Left colon (tissue), 2 donors: ENCODE data around the gene COL4A4. TPM values are rescaled to one million over a fixed set of nuclear protein-coding genes. Genes with fewer than 3 reads are reported as not detected.

Source experiments
- ATAC-seq: fragments of 200-7000 bp; cut with Tn5 transposase; one replicate; pipeline ENCODE4 v1.9.1; 2020; ENCODE audit warnings: mild to moderate bottlenecking, moderate library complexity
- DNase-seq, 2 donors: peaks; one replicate each; pipeline ENCODE4 v3.0.0-alpha.2; 2020
- intact Hi-C, 2 donors: fragments of 100-400 bp; cut with DNase I in 1 of 2; cut with micrococcal nuclease in 1 of 2; formaldehyde crosslinking; loops; one replicate each; pipeline versions ENCODE4 v1.11.2 to v1.14.0; 2022; cut with DNase I, micrococcal nuclease
- long read RNA-seq: library from polyadenylated mRNA; unstranded; transcript quantifications from one replicate; pipeline ENCODE4 v2.0.0, GENCODE V29; 2021
- total RNA-seq, 2 donors: library from RNA; stranded (reverse); fragmentation: NEBNext Ultra II Directional; extraction: Animal tissue kit (Norgen Biotek cat#: 25700); gene quantifications; one replicate each; pipeline ENCODE4 v1.2.1, GENCODE V29; 2021
- donor health status: DM: no; HTN: no; CAD: no.
- donor health status: DM: yes; HTN: yes; CAD: no.

COL4A4 gene
- total RNA-seq, result 1 to 10 TPM; 1.5 to 2.0 TPM
- long read RNA-seq, partial matches to known transcripts, result 0 of 5 reads
- long read RNA-seq, other reads (novel, unspliced or antisense), result 5 of 5 reads

DNA sequence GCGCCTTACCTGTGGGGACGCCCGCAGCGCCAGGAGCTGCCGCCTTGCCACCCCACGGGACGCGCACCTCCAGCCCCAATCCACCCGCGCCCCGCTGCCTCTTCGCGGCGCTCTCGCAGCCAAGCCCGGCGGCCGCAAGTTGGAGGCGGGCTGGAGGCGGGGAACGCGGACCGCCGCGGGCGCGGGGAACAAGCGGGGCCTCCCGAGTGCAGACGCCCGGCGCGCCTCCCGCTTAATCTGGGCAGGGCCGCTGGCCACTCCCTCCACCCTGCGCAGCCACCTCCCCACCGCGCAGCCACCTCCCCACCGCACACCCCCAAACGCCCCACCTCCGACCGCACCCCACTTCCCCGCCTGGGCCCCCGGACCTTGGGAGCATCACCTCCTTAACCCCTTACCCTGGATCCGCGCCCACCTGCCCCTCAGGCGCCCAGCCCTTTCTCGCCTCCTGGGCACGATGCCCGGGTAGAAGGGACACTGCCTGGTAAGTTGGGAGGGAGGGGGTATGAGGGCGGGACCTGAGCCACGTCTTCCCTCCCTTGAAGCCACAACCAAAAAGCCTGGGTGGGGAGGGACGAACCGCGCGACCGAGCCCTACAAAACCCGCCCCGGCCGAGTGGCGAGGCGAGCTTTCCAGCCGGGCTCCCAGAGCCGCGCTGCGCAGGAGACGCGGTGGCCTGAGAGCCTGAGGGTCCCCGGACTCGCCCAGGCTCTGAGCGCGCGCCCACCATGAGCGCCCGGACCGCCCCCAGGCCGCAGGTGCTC, at the start of gene COL4A4, which contains the start of gene COL4A3:
TSS of gene COL4A4 (minus strand) at position 208 of the 765 bp plus-strand sequence. CDS start 16,722 bp downstream, outside the sequence.
TSS of gene COL4A3 (plus strand) at position 627 of the 765 bp plus-strand sequence. CDS start at position 730, 103 bp downstream.
- DNase-seq, result peak; percentile 51 to 64
- ATAC-seq, result peak; percentile 91
- intact Hi-C loops, result no loop called here

GRCh38 chr2:227207573-227207972, 43.6 kb upstream of the COL4A4 start:
- no peak for DNase-seq
- intact Hi-C loops, result no loop called here
- no peak for ATAC-seq

DNA sequence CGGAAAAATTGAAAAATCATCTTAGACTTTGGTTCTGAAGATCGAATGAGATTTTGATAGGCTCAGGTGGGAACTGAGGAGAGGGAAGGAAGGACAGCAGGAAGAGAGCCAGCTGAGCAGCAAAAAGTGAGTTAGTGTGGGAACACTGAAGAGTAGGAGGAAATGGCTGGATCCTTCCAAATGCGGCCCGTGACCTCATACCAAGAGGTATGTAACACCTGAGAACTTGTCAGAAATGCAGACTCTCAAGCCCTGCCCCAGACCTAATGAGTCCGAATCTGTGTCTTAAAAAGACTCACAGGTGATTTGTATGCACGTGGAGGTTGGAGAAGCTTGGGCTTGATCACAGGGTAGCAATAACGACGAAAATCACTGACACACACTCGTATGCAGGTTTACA, 42.4 kb upstream of the COL4A4 start:
- intact Hi-C loops, result no loop called here
- ATAC-seq, result no peak
- DNase-seq, result no peak

- intact Hi-C loops, result no loop called here
- DNase-seq, result no peak
- no peak for ATAC-seq
Measured at GRCh38 chr2:227205701-227206100, 41.7 kb upstream of the COL4A4 start.

DNA sequence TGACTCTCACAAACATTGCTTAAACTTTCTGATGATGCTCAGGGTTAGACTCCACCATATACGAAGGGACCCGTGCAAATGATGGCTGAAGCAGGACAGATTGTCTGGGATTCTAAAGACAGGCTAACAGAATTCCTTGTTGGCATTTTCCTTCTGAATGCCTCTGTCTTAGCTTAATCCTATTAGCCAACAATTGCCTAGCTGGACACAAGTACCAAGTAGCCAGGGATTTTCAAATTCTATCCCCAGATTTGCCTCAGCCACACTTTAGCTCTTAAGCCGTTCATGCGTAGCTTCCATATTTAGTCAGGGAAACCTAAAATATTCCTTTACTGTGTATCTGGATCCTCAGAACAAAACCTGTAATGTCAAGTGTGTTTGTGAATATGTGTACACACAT, 40.4 kb upstream of the COL4A4 start:
- intact Hi-C loops, result no loop called here
- ATAC-seq (no peak), DNase-seq (no peak)

DNA sequence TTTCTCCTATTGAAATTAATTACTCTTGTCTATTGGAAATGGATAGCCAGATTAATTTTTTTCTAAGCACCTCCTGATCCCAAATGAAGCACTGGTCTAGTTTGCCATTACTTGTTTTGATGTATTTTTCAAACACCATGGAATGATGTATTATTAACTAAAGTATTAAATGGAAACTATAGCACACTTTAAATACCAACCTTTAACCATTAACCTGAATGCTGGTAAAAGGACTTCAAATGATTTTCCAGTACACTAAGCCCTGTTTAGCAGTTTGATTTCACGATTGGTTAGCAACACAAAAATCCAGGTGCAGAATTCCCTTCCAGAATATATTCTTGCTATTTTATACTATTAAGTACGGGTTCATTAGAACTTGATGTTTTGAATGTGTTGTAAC, 37.8 kb upstream of the COL4A4 start:
- DNase-seq (no peak), ATAC-seq (no peak)
- intact Hi-C loops, result no loop called here

- ATAC-seq, result no peak
- intact Hi-C loops, result no loop called here
- no peak for DNase-seq
Measured at GRCh38 chr2:227198866-227199265, 34.9 kb upstream of the COL4A4 start.

DNA sequence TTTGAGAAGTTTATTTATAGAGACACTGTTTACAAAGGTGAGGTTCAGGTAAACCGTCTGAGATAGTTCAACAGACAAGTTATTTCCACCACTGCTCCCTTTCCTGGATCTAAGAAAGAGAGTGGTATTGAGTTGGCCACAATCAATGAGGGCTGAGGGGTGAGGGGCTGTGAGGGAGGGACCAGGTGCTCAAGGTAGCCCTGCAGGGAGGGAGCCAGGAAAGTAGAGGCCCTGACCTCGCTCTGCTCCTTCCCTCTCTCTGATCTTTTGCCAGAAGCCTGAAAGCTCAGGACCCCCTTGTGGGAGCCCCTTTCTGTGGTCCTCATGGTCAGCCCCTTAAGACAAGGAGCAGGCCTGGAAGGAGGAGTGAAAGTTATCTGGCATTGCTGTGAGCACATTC, 30.2 kb upstream of the COL4A4 start:
- intact Hi-C loops, result no loop called here
- DNase-seq, result no peak
- no peak for ATAC-seq

GRCh38 chr2:227192491-227192890, 28.5 kb upstream of the COL4A4 start:
- ATAC-seq (no peak), DNase-seq (no peak)
- intact Hi-C loops, result no loop called here

- ATAC-seq (no peak), DNase-seq (no peak)
- intact Hi-C loops, result no loop called here
Measured at GRCh38 chr2:227191367-227191766, 27.4 kb upstream of the COL4A4 start.

- ATAC-seq, result no peak
- intact Hi-C loops, result no loop called here
- DNase-seq, result no peak
Measured at GRCh38 chr2:227188292-227188691, 24.3 kb upstream of the COL4A4 start.

GRCh38 chr2:227186751-227187150, 22.7 kb upstream of the COL4A4 start:
- no peak for ATAC-seq
- intact Hi-C loops, result no loop called here

DNA sequence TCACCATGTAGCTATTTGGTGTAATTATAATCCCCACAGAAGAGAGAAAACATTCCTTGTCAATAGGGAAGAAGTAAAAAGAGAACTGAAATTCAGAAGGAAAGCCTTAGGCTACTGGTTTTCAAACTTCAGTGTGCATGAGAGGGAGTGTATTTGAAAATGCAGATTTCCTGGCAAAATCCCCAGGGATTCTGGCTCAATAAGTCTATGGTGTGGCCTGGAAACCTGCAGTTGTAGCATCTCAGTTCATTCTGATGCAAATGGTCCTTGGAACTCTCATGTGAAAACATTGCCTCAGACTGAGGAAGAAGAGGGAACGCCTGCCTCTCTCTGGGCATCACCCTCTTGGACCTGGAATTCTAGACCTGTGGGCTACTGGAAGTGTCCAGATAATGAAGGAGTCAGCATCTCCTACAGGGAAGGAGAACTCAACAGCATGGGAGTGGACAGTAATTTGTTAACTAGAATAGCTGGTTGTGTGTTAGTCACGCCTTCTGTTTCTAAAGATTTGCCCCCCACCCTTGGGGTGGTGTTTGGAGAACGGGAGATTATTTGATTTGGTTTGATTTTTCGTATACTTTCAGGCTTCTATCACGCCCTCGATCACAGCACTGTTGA, 21.7 kb upstream of the COL4A4 start:
- intact Hi-C loops, result no loop called here
- no peak for DNase-seq

More at GRCh38 chr2:227186751-227187150, 22.7 kb upstream of the COL4A4 start:
- DNase-seq, result no peak

DNA sequence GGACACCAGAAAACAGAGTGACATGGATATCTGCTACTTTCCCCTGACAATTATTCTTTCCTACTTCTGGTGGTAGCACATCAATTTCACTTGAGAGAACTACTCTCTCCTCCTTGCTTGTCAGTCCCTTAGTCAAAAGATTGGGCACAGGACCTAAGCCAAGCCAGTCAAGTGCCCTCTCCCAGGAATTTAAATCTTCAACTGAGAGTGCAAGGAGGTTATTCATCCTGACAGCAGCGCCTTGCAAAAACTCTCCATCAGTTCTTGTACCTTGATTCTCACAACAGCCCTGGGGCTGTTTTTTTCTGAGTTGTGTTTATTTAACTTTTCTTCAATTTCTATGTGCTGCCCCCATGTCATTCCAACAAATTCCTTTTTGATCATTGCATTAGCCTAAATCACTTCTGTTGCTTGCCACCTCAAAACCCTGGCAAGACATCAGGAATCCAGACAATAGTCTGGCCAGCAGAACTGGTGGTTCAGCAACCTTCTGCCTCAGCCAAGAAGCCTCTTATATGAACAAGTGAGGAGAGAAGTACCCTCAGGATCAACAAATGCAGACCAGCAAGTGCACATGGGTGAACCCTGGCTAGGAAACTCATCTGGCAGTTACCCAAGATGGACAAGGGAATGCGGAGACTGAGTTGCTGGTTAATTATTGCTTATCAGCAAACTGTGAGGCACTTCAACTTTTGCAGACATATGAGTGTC, 19.8 kb upstream of the COL4A4 start:
- ATAC-seq (no peak), DNase-seq (no peak)
- intact Hi-C loops, result no loop called here

More for the DNA sequence above, 21.7 kb upstream of the COL4A4 start:
- ATAC-seq, result no peak

- ATAC-seq (no peak), DNase-seq (no peak)
- intact Hi-C loops, result no loop called here
Measured at GRCh38 chr2:227182765-227183164, 18.8 kb upstream of the COL4A4 start.

DNA sequence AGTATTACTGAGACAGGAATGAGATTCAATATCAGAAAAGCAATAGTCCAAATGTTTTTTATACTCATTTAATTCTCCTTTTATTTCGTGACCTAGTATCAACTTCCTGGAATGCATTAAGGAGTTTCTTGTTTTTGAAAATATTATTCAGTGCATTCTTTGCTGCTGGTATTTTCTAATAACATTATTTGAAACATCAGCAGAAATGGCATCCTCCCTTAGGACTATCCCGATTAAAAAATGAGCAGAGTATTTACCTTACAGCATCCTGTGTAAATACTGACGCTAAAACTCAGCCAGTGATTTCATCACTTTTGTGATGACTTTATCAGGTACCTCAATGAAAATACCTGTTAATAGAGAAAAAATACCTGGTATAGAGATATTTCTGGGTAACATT, 16.8 kb upstream of the COL4A4 start:
- intact Hi-C loops, result no loop called here
- ATAC-seq, result no peak

GRCh38 chr2:227179988-227180685, 16.1 kb upstream of the COL4A4 start:
- intact Hi-C loops, result no loop called here
- DNase-seq (no peak), ATAC-seq (no peak)

More for the DNA sequence above, 16.8 kb upstream of the COL4A4 start:
- no peak for DNase-seq

DNA sequence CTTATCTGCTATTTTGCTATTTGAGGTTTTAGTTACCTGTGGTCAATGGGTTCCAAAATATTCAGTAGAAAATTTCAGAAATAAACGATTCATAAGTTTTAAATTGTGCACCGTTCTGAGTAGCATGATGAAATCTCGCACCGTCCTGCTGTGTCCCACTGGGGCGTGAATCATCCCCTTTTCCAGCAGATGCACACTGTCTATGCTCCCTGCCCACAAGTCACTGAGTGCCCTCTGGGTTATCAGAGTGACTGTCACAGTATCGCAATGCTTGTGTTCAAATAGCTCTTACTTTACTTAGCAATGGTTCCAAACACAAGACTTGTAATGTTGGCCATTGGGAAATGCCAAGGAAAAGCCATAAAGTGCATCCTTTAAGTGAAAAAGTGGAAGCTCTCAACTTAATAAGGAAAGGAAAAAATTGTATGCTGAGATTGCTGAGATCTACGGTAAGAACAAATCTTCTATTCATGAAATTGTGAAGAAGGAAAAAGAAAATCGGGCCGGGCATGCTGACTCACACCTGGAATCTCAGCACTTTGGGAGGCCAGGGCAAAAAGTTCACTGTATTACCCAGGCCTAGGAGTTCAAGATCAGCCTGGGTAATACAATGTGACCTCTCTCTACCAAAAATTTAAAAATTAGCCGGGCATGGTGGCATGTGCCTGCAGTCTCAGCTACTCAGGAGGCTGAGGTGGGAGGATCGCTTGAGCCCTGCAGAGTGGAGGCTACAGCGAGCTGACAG, 13.8 kb upstream of the COL4A4 start:
- intact Hi-C loops, result no loop called here
- DNase-seq (no peak), ATAC-seq (no peak)
